SIG-M5 treated with dmso at 0.1 percent for 504 hours (cell line): Measurements from ENCODE around the gene GSDMA.

Experiments
- DNase-seq: peaks from one replicate; lab custom pipeline; 2025; ENCODE audit not compliant: unreplicated experiment; lab: John Stamatoyannopoulos, UW

GSDMA gene

GRCh38 chr17:39954876-39955275, 7.9 kb upstream of the GSDMA start:
- no peak for DNase-seq

- DNase-seq = no peak
Measured at GRCh38 chr17:39955726-39956225, 7.0 kb upstream of the GSDMA start.

- no peak for DNase-seq
Measured at GRCh38 chr17:39960524-39961041, 2.2 kb upstream of the GSDMA start.

GRCh38 chr17:39963829-39964228, 1.0 kb downstream of the GSDMA start:
- no peak for DNase-seq

DNA sequence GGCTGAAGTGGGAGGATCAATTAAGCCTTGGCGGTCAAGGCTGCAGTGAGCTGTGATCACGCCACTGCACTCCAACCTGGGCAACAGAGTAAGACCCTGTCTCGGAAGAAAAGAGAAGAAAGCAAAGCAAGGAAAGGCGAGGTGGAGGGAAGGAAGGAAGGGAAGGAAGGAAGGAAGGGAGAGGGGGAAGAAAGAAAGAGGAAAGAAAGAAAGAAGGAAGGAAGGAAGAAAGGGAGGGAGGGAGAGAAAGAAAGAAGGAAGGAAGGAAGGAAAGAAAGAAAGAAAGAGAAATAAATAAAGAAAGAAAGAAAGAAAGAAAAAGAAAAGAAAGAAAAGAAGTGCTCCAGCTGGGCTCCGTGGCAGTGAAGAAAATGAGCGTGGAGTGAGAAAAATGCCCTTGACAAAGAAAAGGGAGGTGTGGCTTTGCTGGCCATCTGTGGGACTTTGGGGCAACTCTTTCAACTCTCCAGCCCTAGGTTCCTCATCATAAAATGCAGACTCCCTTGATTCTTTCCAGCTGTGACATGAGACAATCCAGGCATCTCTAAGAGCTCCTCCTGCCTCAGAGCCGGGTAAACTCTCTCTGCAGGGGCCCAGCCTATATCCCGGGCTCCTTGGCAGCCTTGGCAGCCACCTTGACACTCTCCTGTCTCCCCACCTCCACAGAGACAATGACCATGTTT, 2.4 kb downstream of the GSDMA start:
- no peak for DNase-seq

DNA sequence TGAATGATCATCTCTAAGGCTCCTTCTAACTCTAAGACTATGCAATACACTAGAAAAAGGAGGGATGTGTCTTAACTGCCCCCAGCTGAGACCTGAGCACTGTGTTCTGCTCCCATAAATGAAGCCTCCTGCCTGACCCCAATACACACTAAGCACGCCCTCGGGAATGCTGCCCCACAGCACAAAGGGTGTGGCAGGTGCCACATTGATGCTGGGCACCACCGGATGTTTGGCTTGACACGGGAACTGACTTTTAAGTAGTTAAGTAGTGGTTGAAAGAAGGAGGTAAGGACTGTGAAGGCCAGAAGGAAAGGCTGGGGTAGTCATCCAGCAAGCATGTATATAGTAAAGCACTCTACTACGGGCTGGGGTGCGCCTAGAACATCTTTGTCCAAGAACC, 4.0 kb downstream of the GSDMA start:
- DNase-seq = no peak

GRCh38 chr17:39968761-39969160, 6.0 kb downstream of the GSDMA start:
- no peak for DNase-seq

- DNase-seq = no peak
Measured at GRCh38 chr17:39969375-39969774, 6.6 kb downstream of the GSDMA start.

GRCh38 chr17:39970157-39970692, 7.4 kb downstream of the GSDMA start:
- no peak for DNase-seq

DNA sequence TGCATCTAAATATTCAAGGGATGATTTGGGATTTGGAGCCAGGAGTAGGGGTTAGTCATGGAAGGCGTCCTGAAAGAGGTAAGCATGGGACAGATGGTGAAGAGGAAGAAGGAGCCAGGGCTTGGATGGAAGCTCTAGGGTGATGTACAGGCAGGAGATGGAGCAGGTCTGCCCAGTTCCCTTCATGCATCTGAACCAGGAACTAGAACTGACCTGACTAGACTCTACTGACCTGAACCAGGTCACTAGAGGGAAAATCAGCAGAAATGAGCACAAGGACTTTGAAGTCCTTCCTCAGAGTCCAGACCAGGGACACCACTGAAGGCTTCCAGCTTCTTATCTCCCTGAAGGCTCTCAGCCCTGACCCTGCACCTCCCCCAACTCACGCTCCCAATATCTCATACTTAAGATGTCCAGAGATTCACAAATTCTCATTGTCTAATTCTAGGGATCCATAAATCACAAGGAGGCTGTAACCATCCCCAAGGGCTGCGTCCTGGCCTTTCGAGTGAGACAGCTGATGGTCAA, 8.3 kb downstream of the GSDMA start:
- DNase-seq = no peak

- DNase-seq = peak; percentile 67
Measured at GRCh38 chr17:39972271-39972670, 9.5 kb downstream of the GSDMA start.

GRCh38 chr17:39973496-39973895, 10.7 kb downstream of the GSDMA start:
- no peak for DNase-seq

DNA sequence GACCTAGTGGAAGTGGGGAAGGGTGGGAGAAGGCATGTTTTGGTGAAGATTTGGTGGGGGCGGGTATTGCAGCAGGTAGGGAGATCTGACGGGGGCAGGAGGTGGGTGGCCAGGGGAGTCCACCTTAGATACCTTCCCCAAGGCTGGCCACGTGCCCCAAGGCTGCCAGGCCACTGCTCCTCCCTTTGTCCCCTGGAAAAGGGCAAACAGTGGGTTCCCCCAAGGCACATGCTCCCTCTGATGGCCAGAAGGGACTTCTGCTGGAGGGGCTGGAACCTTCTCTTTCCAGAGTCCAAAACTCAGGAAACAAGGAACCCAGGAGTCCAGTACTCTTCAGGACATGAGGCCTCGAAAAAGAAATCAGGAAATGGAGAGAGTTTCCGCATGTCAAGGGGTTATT, 11.6 kb downstream of the GSDMA start:
- DNase-seq = no peak

GRCh38 chr17:39975801-39976200, 13.0 kb downstream of the GSDMA start:
- no peak for DNase-seq

GRCh38 chr17:39979016-39979670, 16.3 kb downstream of the GSDMA start:
- no peak for DNase-seq

GRCh38 chr17:39979893-39980350, 17.1 kb downstream of the GSDMA start:
- peak; percentile 87 for DNase-seq

GRCh38 chr17:39980351-39981206, 17.8 kb downstream of the GSDMA start, which contains the start of gene PSMD3:
Gene PSMD3 (plus strand): TSS chr17:39980807. CDS start chr17:39980971, 164 bp downstream.
- DNase-seq = peak; percentile 100

- DNase-seq = no peak
Measured at GRCh38 chr17:39981207-39981741, 18.5 kb downstream of the GSDMA start.

- DNase-seq = peak; percentile 79
Measured at GRCh38 chr17:39981766-39982375, 19.1 kb downstream of the GSDMA start.

DNA sequence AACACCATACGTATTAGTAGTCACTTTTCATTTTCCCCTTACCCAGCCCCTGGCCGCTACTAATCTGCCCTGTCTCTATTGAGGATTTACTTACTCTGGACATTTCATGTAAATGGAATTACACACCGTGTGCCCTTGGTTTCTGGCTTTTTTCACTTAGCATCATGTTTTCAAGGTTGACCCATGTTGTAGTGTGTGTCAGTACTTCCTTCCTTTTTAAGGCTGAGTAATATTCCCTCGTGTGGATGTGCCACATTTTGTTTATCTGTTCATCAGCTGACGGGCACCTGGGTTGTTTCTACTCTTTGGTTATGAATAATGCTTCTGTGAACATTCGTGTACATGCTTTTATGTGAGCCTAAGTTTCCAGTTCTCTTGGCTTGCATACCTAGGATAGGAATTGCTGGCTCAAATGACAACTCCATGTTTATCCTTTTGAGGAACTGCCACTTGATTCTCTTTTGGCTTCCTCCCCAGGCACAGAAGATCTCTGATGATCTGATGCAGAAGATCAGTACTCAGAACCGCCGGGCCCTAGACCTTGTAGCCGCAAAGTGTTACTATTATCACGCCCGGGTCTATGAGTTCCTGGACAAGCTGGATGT, 25.5 kb downstream of the GSDMA start:
- DNase-seq = no peak
